ENCODE data around the gene KIF26A.
A peak's percentile ranks its signal among the peaks of the same experiment; 100 is the strongest.

DNA sequence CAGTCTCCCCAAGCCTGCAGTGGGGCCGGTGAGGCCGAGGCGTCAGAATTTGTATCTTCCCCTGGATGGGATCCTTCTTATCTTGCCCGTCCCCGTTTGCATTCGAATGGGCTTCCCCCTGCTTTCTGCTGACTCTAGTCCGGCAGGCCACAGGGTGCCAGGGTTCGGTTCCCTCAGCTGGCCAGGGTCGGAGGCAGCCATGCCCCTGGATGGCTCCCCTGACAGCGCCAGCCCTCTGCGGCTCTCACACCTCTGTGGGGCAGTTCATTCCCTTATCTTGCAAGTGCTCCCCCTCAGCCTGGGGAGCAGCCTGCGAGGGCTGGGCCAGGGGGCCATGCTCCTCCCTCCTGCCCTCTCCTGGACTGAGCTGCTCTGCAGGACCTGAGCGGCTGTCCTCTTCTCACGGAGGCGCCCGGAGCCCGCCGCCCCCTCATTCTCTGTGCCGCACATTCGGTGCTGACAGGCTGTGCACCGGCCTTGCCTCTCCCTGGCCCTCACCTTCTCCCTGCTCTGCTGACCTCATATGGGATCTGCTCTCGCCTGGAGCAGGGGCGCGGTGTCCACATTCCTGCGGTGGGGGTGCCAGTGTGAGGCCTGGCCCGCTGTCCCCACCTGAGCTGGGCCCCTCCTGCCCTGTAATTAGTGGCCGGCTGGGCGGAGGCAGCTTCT, 32.8 kb downstream of the KIF26A start:
- peak; percentile 26 for TF ChIP-seq CTCF (IDR thresholded peaks at IDR 0.05; ENCODE audit: poor library complexity)
- no peak for TF ChIP-seq EZH2phosphoT487 (IDR thresholded peaks at IDR 0.05; ENCODE audit: low read depth, severe bottlenecking, unreplicated experiment)
- no peak for TF ChIP-seq EZH2 (IDR thresholded peaks at IDR 0.05; ENCODE audit: borderline replicate concordance)

All from hepatocyte (in vitro differentiated cells).